ENCODE measurements around the gene PER3.
"Not testable (repeated sequence)": the region's sequence is repeated elsewhere in the genome, so short reads cannot be mapped to it uniquely, and the experiment has no call there.

PER3 gene

DNA sequence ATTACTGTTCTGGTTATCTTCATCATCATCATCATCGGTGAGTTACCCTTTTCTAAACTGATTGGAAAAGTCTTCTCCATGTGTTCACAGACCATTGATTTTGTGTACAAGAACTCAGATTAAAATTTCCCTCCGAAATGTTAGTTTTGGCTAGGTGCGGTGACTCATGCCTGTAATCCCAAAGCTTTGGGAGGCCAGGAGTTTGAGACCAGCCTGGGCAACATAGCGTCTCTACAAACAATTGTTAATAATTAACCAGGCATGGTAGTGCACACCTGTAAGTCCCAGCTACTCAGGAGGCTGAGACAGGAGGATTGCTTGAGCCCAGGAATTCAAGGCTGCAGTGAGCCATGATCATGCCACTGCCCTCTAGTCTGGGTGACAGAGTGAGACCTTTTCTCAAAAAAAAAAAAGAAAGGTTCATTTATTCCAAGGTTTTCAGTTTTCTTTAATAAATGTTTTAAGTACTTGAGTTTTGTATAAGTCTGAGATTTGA, 5.9 kb upstream of the PER3 start:
- no peak for DNase-seq (ENCODE audit: low read depth in 2 of 3, low spot score in 2 of 3)

DNA sequence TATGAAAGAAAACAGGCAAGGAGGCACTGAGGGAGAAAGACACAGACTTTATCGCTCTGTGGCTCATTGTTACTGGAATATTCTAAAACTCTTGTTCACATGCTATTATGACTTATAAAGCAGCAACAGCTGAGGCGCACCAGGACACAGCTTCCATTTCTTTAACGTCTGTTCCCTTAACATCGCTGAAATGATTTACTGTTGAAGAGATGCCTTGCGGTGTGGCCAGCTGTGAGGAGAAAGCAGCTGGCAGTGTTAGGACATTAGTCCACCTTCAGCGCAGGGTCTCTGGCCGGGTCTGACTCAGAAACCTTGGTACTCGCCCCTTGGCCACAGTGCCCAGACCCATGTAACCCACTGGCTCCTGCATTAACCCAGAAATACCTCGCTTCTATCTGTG, 3.1 kb upstream of the PER3 start:
- no peak for DNase-seq (ENCODE audit: low read depth in 2 of 3, low spot score in 2 of 3)

DNA sequence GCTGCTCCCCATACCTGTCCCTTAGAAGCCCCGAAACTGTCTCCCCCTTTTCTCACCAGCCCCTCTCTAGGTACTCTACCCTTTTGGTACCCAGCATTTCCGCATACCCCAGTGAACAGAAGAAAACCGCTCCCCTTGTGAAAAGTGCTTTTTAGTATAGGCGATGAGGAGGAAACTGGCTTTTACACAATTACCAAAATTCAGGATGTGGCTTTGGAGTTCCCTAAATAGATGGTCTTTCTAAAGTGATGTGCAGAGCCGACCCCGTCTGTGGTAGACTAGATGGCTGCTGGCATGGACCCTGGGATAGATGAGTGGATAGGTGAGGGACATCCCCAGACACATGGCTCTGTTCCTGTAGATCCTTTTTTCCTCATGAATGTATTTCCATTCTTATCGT, 2.6 kb upstream of the PER3 start:
- no peak for DNase-seq (ENCODE audit: low read depth in 2 of 3, low spot score in 2 of 3)

DNA sequence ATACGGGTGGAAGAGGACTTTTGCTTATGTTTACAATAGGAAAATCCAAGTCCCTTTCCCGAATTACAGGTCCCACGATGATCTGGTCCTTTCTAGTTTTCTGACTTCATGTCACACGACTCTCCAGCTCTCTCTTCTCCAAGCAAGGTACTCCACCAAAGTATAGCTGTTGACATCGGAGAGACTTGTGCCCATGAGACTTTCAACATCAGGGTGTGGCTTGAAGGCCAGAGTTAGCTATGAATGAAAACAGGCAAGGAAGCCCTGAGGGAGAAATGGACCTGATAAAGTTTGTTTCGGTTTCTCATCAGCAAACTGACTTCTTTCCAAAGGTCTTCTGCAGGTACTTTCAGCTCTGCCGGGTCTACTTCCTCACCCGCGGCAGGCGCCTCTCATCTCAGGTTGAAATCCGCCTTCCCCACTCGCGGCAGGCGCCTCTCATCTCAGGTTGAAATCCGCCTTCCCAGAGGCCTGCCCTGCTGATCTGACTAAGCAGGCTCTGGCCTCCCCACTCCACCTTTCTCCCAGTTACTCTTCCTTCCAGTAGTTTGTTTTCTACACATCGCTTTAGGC, 2.1 kb upstream of the PER3 start:
- DNase-seq (ENCODE audit: low read depth in 2 of 3, low spot score in 2 of 3) = no peak

DNA sequence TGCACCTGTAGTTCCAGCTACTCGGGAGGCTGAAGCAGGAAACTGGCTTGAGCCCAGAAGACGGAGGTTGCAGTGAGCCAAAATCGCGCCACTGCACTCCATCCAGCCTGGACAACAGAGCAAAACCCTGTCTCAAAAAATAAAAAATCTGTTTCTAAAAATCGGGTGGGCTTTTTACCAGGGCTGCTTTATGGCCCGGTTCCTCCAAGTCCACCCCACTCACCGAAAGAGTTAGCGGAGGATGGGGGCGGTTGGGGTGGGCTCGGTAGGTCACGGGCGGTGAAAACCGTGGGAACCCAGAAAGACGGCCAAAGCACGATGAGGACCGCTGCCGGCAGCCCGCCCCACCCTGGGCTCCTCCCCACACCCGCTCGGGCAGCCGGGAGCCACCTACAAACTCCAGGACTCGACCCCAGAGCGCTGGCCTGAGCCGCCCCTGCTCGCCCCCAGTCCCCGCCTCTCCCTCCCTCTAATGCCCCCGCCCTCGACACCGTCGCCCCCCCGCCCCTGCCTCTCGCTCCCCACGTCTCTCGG, 846 bp upstream of the PER3 start:
- no peak for DNase-seq (ENCODE audit: low read depth in 2 of 3, low spot score in 2 of 3)

DNA sequence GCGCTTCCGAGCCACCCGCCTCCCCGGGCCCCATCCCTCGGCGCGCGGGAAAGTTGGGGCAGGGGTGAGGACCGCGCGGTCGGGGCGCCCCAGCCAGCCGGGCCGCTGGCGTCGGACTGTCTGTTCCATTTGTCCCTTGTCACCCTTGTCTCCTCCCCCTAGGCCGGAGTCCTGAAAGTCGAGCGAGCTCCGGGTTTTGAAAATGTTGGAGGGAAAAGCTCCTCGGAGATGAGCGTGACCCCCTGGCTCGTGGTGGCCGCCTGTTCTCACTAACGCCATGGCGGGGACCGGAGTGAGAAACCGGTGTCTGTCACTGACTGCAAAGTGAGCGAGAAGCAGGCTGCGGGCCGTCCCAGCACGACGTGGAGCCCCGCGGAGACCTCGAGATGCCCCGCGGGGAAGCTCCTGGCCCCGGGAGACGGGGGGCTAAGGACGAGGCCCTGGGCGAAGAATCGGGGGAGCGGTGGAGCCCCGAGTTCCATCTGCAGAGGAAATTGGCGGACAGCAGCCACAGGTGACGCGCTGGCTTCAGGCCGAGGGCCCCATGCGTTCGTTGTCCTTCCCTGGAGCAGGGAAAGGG, 491 bp downstream of the PER3 start:
- no peak for DNase-seq (ENCODE audit: low read depth in 2 of 3, low spot score in 2 of 3)

DNA sequence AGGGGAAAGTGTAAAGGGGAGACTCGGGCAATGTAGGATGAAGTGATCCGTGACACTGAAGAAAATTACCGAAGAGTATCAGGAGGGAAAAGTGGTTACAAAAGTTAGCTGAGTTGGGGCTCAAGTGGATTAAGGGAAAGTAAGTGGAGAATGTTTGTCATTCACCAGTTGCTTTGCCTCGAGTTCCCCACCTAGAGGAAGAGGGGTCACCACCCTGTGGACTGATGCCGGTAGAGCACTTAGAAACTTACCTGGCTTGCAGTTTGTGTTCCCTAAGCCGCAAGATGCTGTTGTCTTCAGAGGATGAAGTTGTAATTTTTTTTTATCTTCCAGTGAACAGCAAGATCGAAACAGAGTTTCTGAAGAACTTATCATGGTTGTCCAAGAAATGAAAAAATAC, 1.0 kb downstream of the PER3 start:
- no peak for DNase-seq (ENCODE audit: low read depth in 2 of 3, low spot score in 2 of 3)

DNA sequence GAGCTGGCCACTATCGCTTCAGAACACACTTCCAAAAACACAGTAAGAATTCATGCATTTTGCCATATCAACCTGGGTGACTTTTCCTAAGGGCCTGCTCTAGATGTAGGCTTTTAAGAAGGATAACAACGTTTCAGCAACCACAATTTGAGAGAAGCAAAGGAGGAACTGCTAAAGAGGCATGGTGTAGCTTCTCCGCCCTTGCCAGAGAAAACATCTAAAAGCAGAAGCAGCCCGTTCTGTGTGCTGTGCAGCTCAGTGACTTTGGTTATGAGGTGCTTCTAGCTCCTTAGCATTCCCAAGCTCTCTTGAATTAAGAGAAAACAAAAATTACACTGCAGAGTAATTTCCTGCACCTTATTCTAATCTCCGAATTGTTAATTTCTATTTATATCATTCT, 2.7 kb downstream of the PER3 start:
- DNase-seq (ENCODE audit: low read depth in 2 of 3, low spot score in 2 of 3) = no peak

DNA sequence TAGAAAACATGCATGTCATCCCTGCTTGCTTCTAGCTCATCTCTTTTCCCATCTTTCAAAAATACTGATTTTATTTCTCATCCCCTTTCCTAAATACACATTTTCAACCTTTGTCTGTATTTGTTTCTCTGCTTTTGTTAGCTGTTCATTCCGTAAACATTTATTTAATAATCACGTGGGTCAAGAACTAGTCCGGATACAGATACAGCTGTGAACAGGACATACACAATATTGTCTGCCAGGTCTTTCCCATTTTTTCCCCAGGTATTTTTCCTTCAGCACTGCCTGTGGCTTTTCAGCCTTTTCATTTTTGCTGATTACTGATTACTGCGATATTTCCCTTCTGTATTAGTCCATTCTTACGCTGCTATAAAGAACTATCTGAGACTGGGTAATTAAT, 5.7 kb downstream of the PER3 start:
- no peak for DNase-seq (ENCODE audit: low read depth in 2 of 3, low spot score in 2 of 3)

DNA sequence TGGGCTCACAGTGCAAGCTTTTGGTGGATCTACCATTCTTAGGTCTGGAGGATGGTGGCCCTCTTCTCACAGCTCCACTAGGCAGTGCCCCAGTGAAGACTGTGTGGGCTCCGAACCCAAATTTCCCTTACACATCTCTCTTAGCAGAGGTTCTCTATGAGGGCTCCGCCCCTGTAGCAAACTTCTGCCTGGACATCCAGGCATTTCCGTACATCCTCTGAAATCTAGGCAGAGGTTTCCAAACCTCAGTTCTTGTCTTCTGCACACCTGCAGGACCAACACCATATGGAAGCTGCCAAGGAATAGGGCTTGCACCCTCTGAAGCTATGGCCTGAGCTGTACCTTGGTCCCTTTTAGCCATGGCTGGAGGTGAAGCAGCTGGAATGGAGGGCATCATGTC, 6.9 kb downstream of the PER3 start:
- not testable (repeated sequence) for DNase-seq (ENCODE audit: low read depth in 2 of 3, low spot score in 2 of 3)

DNA sequence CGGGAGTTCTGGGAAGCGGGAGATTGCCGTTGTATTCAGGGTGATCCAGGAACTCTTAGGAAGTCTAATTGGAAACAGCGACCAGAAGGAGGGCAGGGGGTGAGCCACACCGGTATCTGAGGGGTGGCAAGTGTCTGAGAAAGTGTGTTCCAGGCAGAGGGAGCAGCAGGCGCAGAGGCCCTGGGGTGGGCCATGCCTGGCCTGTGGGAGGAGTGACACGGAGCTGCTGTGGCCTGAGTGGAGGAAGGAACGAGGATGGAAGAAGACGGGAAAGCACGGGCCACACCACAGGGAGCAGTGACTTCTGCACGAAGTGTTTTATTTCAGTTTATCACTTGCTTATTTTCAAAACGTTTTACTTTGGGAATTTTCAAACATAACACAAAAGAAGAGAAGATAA, 11.3 kb downstream of the PER3 start:
- DNase-seq (ENCODE audit: low read depth in 2 of 3, low spot score in 2 of 3) = no peak

DNA sequence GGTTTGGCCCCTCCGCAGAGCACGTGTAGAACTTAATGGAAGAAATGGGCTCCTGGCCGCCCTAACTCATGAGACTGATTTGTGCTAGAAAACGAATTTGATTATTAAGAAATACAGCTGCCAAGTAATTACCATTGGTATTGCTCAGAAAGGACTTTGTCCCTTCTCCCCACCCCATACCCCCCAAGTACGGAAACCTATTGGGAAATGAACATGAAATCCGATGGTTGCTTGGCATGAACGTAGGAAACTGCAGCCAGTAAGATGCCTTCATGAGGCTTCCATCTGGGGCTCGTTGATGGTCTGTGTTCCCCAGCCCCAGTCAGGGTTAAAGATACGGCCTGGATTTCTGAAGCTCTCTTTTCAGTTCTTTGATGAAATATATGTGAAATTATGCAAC, 21.4 kb downstream of the PER3 start:
- no peak for DNase-seq (ENCODE audit: low read depth in 2 of 3, low spot score in 2 of 3)

DNA sequence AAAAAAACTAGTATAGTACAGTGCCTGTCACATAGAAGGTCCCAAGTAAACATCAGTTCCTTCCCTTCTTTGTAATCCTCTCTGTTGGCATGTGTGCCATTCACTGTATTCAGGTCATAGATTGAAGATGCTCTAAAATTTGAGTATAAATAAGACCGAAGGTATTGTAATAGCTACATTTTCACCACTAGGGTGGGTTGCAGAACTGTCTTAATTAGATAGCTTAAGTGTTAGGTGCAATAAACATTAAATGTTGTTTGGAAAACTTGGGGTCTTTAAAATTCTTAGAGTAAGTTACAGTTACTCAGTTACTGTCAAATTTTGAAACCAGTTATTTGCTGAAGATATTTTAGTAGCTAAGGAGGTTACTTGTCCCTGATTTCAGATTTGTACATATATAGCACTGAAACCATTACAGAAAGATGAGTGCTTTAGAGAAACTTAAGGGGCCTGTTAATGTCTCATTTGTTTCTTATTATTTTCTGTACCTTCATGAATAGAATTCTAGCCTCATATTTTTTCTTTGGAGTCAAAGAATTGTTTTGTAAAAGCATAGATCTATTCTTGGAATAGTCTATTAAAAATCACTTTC, 24.3 kb downstream of the PER3 start:
- no peak for DNase-seq (ENCODE audit: low read depth in 2 of 3, low spot score in 2 of 3)

DNA sequence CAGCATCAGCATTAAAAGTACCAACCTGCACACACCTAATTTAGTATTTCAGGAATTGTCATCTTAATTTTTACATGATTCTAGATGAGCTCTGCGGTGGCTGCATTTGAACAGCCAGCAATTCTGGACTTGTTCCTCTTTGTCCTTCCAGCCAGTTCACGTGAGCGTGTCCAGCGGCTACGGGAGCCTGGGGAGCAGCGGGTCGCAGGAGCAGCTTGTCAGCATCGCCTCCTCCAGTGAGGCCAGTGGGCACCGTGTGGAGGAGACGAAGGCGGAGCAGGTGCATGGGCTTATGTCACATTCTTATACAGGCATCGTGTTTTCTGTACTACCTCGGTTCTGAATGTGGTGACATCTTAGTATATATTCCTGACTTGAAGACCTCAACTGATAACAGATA, 25.7 kb downstream of the PER3 start:
- DNase-seq (ENCODE audit: low read depth in 2 of 3, low spot score in 2 of 3) = no peak

DNA sequence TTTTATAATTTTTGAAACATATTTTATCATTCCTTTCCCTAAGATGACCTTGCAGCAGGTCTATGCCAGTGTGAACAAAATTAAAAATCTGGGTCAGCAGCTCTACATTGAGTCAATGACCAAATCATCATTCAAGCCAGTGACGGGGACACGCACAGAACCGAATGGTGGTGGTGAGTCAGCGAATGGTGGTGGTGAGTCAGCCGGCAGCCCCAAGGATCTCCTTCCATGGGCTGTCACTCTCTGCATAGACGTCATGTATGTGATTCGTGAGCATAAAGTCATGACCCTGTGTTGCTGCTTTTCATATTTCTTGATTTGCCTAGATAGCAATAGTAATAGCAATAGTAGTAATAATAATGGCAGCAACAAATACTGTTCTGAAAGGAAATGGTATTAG, 26.3 kb downstream of the PER3 start:
- no peak for DNase-seq (ENCODE audit: low read depth in 2 of 3, low spot score in 2 of 3)

DNA sequence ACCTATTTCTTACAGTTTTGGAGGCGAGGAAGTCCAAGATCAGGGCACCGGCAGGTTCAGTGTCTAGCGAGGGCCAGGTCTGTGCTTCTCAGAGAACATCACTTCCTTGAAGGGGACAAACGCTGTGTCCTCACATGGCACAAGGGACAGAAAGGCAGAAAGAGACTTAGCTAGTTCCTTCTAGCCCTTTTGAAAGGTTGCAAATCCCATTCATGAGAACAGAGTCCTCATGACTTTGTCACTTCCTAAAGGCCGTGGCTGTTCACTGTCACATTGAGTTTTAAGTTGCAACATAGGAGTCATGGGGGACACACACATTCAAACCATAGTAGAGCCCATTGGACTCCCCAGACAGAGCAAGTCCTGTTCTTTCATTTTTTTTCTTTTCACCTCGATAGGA, 27.4 kb downstream of the PER3 start:
- DNase-seq (ENCODE audit: low read depth in 2 of 3, low spot score in 2 of 3) = no peak

DNA sequence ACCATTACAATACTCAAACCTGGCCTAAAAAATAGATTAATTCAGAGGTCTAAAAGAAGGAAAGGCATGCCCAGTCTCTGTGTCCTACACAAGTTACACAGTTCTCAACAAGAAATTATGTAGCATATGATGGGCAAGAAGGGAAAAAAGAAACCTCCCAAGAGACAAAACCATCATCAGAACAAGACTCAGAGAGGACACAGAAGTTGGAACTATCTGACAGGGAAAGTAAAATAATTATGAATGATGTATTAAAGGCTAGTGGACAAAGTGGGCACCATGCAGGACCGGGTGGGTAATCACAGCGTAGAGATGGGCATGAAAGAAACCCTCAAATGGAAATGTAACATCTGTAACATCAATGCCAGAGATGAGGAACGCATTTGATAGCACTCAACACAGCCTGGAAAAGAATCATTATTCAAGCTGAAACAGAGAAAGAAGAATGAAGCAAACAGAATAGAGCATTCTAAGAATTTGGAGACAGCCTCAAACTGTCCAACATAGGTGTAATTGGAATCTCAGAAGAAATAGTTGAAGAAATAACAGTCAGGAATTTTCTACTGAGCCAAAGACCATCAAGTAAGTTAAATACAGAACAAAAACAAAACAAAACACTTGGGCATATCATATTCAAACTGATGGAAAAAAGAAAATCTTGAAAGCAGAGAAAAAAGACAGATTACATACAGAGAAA, 29.7 kb downstream of the PER3 start:
- DNase-seq (ENCODE audit: low read depth in 2 of 3, low spot score in 2 of 3) = no peak

DNA sequence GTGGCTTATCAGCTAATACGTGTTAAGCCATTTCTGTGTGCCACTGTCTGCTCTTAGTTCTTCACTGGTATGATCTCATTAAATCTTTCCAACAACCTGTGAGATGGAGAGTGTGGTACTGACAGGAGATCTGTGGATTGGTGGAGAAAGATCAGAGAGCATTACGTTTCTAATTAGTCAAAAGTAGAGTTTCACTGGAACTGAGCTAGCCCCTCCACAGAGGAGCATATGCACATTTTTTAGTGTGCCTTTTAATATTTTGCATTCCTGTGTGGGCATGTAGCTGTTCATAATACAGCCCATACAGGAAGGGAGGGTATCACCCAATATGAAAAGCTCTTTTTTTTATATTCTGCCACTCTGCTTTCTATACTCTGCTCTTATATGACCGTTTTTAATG, 37.2 kb downstream of the PER3 start:
- no peak for DNase-seq (ENCODE audit: low read depth in 2 of 3, low spot score in 2 of 3)

DNA sequence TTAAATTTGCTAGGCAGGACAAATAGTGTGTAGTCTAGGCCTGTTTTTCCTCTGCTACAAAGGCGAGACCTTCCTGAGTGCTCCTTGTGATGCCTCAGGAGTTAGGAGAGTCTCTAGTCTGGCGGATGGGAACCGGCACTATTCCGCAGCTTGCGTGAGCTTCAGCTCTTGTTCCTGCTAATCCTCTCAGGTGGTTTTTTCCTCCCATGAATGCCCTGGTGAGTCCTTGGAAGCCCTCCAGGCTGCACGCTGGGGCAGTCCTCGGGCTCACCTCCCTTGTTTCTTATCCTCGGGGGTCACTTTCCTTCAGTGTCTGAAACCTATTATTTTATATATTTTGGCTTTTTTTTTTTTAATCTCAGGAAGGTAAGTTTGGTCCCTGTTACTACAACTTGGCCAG, 40.6 kb downstream of the PER3 start:
- DNase-seq (ENCODE audit: low read depth in 2 of 3, low spot score in 2 of 3) = no peak

DNA sequence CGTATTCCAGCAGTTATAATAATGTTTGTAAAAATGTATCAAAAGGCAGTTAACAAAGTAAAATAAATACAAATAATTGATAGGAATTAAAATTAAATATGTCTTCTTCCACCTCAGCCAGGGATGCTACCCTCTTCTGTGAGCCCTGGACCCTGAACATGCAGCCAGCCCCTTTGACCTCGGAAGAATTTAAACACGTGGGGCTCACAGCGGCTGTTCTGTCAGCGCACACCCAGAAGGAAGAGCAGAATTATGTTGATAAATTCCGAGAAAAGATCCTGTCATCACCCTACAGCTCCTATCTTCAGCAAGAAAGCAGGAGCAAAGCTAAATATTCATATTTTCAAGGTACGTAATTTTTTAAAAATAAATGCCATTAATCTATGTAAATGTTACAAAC, 42.3 kb downstream of the PER3 start:
- no peak for DNase-seq (ENCODE audit: low read depth in 2 of 3, low spot score in 2 of 3)

DNA sequence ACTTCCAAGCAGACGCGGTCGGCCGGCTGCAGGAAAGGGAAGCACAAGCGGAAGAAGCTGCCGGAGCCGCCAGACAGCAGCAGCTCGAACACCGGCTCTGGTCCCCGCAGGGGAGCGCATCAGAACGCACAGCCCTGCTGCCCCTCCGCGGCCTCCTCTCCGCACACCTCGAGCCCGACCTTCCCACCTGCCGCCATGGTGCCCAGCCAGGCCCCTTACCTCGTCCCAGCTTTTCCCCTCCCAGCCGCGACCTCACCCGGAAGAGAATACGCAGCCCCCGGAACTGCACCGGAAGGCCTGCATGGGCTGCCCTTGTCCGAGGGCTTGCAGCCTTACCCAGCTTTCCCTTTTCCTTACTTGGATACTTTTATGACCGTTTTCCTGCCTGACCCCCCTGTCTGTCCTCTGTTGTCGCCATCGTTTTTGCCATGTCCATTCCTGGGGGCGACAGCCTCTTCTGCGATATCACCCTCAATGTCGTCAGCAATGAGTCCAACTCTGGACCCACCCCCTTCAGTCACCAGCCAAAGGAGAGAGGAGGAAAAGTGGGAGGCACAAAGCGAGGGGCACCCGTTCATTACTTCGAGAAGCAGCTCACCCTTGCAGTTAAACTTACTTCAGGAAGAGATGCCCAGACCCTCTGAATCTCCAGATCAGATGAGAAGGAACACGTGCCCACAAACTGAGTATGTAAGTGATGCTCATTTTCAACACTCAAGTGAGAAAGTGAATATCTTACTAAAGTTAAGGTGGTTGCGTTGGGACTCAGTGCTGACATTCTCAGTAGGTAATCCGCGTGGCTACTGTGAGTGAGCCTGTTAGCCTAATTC, 43.2 kb downstream of the PER3 start:
- DNase-seq (ENCODE audit: low read depth in 2 of 3, low spot score in 2 of 3) = no peak
